Neural cell (in vitro differentiated cells): Measurements from ENCODE around the gene NRXN2. TPM values are rescaled to one million over a fixed set of nuclear protein-coding genes. Genes with fewer than 3 reads are reported as not detected.

ENCODE experiments used
- H2AFZ ChIP-seq: fragments of 200-600, 300-800 bp; sonication (generic), shearing (Covaris generic); 2 replicates; pipeline ENCODE4 v1.6.0; 2014; ENCODE audit warnings: low read depth, mild to moderate bottlenecking, antibody characterized with exemption, low read length, moderate library complexity
- H3F3A ChIP-seq: fragments of 200-600 bp; shearing (Covaris generic); 2 replicates; pipeline ENCODE4 v1.6.1; 2016; ENCODE audit warnings: mild to moderate bottlenecking, moderate library complexity, mixed read lengths, antibody characterized with exemption, low read length; ENCODE audit not compliant: insufficient read depth, poor library complexity, severe bottlenecking
- H3K27ac ChIP-seq: fragments of 200-600, 300-800 bp; sonication (generic), shearing (Covaris generic); 2 replicates; pipeline ENCODE4 v1.5.1; 2014; ENCODE audit warnings: mild to moderate bottlenecking, low read length, moderate library complexity
- H3K27me3 ChIP-seq: fragments of 300-800, 200-600 bp; sonication (generic), shearing (Covaris generic); 2 replicates; pipeline ENCODE4 v1.6.0; 2014; ENCODE audit warnings: mild to moderate bottlenecking, low read depth, low read length, moderate library complexity; ENCODE audit not compliant: insufficient read depth
- H3K36me3 ChIP-seq: fragments of 300-800, 200-600 bp; sonication (generic), shearing (Covaris generic); 2 replicates; pipeline ENCODE4 v1.5.1; 2014; ENCODE audit warnings: mild to moderate bottlenecking, antibody characterized with exemption, low read length, moderate library complexity; ENCODE audit not compliant: insufficient read depth
- H3K4me2 ChIP-seq: fragments of 300-800, 200-600 bp; sonication (generic), shearing (Covaris generic); 2 replicates; pipeline ENCODE4 v1.6.0; 2014; ENCODE audit warnings: mild to moderate bottlenecking, low read length
- H3K4me3 ChIP-seq: fragments of 300-800, 200-600 bp; sonication (generic), shearing (Covaris generic); 2 replicates; pipeline ENCODE4 v1.5.1; 2014; ENCODE audit warnings: mild to moderate bottlenecking, low read length, moderate library complexity
- H3K79me2 ChIP-seq: fragments of 200-600 bp; shearing (Covaris generic); replicated peaks from 2 replicates; pipeline ENCODE4 v1.6.0; 2014; ENCODE audit warnings: mild to moderate bottlenecking, low read length, moderate library complexity; ENCODE audit not compliant: insufficient read depth
- H3K9ac ChIP-seq: fragments of 300-800, 200-600 bp; sonication (generic), shearing (Covaris generic); 2 replicates; pipeline ENCODE4 v1.6.1; 2016; ENCODE audit warnings: mild to moderate bottlenecking, low read length, mixed read lengths
- H3K9me2 ChIP-seq: fragments of 200-600 bp; shearing (Covaris generic); 2 replicates; pipeline ENCODE4 v1.6.1; 2016; ENCODE audit warnings: mild to moderate bottlenecking, low read length, mixed read lengths; ENCODE audit not compliant: insufficient read depth
- H3K9me3 ChIP-seq: fragments of 200-600, 300-800 bp; sonication (generic), shearing (Covaris generic); 2 replicates; pipeline ENCODE4 v1.6.1; 2016; ENCODE audit warnings: mild to moderate bottlenecking, mixed run types, low read length, moderate library complexity, mixed read lengths
- H4K20me1 ChIP-seq: fragments of 200-600 bp; shearing (Covaris generic); 2 replicates; pipeline ENCODE4 v1.6.1; 2016; ENCODE audit warnings: mild to moderate bottlenecking, mixed run types; ENCODE audit not compliant: insufficient read depth
- EP300 ChIP-seq: fragments of 450-650 bp; conservative IDR thresholded peaks from 2 replicates; pipeline ENCODE4 v1.6.1; 2014; ENCODE audit warnings: antibody characterized with exemption, mild to moderate bottlenecking, moderate library complexity; ENCODE audit not compliant: poor library complexity, severe bottlenecking
- EZH2 ChIP-seq: fragments of 200-600, 300-800 bp; shearing (Covaris generic), sonication (generic); IDR thresholded peaks from 2 replicates; pipeline ENCODE4 v1.6.1; 2014; ENCODE audit warnings: antibody characterized with exemption, low read length, borderline replicate concordance, mild to moderate bottlenecking; ENCODE audit not compliant: insufficient read depth, poor library complexity, severe bottlenecking
- MXI1 ChIP-seq: fragments of 450-650 bp; conservative IDR thresholded peaks from 2 replicates; pipeline ENCODE4 v1.6.1; 2014; ENCODE audit warnings: antibody characterized with exemption, mild to moderate bottlenecking; ENCODE audit not compliant: poor library complexity, severe bottlenecking
- polyA plus RNA-seq: library from polyadenylated mRNA; depleted of rRNA; stranded (reverse); fragments of >200 nt; gene quantifications from 2 replicates; pipeline ENCODE4 v1.2.3, GENCODE V29; 2014
- TF ChIP-seq, protein P1 (sequence below): IDR thresholded peaks from 2 replicates; pipeline ENCODE4 v1.6.1; 2012; ENCODE audit warnings: borderline replicate concordance
- TF ChIP-seq, protein P2 (sequence below): fragments of 450-650 bp; IDR thresholded peaks from 2 replicates; pipeline ENCODE4 v1.5.1; 2014; ENCODE audit warnings: antibody characterized with exemption, mild to moderate bottlenecking, moderate library complexity; ENCODE audit not compliant: poor library complexity, severe bottlenecking

The NRXN2 gene
- polyA plus RNA-seq, 1 donor from 2014 or later = 68.0 TPM

DNA sequence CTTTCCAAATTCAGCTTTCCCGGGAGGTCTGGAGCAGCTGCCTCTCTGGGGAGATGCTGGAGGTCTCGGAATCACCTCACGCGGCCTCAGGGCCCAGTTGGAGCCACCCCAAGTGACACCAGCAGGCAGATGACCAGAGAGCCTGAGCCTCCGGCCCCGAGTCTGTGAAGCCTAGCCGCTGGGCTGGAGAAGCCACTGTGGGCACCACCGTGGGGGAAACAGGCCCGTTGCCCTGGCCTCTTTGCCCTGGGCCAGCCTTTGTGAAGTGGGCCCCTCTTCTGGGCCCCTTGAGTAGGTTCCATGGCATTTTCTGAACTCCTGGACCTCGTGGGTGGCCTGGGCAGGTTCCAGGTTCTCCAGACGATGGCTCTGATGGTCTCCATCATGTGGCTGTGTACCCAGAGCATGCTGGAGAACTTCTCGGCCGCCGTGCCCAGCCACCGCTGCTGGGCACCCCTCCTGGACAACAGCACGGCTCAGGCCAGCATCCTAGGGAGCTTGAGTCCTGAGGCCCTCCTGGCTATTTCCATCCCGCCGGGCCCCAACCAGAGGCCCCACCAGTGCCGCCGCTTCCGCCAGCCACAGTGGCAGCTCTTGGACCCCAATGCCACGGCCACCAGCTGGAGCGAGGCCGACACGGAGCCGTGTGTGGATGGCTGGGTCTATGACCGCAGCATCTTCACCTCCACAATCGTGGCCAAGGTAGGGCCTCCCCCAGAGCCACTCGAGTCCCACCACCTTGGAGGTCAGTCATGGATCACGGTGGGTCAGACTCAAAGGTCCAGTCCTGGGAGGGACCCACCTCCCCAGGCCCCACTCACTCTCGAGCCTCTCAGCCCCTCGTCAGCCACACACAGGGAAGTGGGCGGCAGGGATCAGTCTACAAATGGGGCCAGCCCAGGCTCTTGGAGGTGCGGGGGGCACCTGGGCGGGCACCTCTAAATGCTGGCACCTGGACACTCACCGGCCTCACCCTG is 131.5 kb downstream of the NRXN2 start:
- Histone ChIP-seq H3K9me3 (no peaks in the 10 kb centered on the region), H3K9me2 (no peaks in the 10 kb centered on the region), H3K4me2 (no peak overlapping the region), H3K36me3 (no peaks in the 10 kb centered on the region), H4K20me1 (no peaks in the 10 kb centered on the region), H3K27ac (no peak overlapping the region), H3K9ac (no peak overlapping the region), H3F3A (no peaks in the 10 kb centered on the region), H3K79me2 (no peaks in the 10 kb centered on the region), H3K4me3 (no peak overlapping the region), H3K27me3 (no peaks in the 10 kb centered on the region), H2AFZ (no peak overlapping the region)
- TF ChIP-seq, protein P1, sequence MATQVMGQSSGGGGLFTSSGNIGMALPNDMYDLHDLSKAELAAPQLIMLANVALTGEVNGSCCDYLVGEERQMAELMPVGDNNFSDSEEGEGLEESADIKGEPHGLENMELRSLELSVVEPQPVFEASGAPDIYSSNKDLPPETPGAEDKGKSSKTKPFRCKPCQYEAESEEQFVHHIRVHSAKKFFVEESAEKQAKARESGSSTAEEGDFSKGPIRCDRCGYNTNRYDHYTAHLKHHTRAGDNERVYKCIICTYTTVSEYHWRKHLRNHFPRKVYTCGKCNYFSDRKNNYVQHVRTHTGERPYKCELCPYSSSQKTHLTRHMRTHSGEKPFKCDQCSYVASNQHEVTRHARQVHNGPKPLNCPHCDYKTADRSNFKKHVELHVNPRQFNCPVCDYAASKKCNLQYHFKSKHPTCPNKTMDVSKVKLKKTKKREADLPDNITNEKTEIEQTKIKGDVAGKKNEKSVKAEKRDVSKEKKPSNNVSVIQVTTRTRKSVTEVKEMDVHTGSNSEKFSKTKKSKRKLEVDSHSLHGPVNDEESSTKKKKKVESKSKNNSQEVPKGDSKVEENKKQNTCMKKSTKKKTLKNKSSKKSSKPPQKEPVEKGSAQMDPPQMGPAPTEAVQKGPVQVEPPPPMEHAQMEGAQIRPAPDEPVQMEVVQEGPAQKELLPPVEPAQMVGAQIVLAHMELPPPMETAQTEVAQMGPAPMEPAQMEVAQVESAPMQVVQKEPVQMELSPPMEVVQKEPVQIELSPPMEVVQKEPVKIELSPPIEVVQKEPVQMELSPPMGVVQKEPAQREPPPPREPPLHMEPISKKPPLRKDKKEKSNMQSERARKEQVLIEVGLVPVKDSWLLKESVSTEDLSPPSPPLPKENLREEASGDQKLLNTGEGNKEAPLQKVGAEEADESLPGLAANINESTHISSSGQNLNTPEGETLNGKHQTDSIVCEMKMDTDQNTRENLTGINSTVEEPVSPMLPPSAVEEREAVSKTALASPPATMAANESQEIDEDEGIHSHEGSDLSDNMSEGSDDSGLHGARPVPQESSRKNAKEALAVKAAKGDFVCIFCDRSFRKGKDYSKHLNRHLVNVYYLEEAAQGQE = no peak

DNA sequence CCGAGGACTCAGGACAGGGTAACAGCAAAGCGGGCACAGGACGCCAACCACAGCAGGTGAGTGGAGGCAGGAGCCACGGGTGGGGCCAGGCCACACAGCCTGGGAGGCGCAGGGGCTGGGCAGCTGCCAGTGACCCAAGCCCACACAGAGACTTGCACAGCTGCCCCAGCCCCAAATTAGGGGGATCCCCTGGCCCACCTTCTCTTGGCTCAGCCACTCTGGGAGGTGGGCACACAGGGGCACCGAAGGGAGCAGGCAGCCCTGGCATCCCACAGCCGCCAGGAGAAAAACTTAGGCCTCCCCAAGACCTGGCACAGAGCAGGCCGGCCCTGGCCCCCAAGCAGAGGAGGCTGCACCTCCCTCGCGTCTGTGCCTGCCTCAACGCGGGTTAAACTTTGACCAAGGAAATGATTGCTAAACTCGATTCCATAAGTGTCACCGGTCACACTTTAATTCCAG is 132.2 kb downstream of the NRXN2 start, which contains the start of gene SLC22A12:
Gene SLC22A12 (plus strand): TSS at position 458 of the 459 bp plus-strand sequence. CDS start 337 bp downstream, outside the sequence.
- H3K36me3 ChIP-seq = no peaks in the 10 kb centered on the region
- no peak within 1 kb of the TSS for H3K4me3 ChIP-seq
- H3K79me2 ChIP-seq = no peaks in the 10 kb centered on the region
- no peak within 1 kb of the TSS for H3K4me2 ChIP-seq
- H3K27me3 ChIP-seq = no peaks in the 10 kb centered on the region
- H3K9ac ChIP-seq = no peak within 1 kb of the TSS
- no peak within 1 kb of the TSS for H2AFZ ChIP-seq
- no peak within 1 kb of the TSS for H3K27ac ChIP-seq
- H3F3A ChIP-seq = no peaks in the 10 kb centered on the region
- TF ChIP-seq MXI1 = no peak
- no peaks in the 10 kb centered on the region for H4K20me1 ChIP-seq
- H3K9me3 ChIP-seq = no peaks in the 10 kb centered on the region
- no peaks in the 10 kb centered on the region for H3K9me2 ChIP-seq

DNA sequence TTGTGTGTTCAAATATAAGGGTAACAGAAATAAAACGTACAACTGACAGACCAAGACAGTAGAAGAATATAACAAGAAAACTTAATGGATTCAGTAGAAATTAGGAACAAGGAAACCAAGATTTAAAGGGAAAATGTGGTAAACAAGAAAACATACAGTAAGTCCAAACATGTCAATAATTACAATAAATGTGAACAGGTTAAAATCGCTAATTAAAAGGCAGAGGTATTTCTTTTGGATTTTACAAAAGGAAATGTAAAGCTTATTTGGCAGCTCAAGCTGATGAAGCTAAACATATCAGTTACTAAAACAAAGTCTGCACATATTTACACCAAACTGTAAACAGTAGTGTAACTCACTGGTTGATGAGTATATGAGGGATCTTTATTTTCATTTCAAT is 134.3 kb downstream of the NRXN2 start:
- Histone ChIP-seq H2AFZ (no peak overlapping the region), H3K9me3 (no peaks in the 10 kb centered on the region), H3K27ac (no peak overlapping the region), H3K27me3 (no peaks in the 10 kb centered on the region), H3K79me2 (no peaks in the 10 kb centered on the region), H3K4me2 (no peak overlapping the region), H3K9ac (no peak overlapping the region), H3F3A (no peaks in the 10 kb centered on the region), H3K36me3 (no peaks in the 10 kb centered on the region), H3K9me2 (no peaks in the 10 kb centered on the region), H4K20me1 (no peaks in the 10 kb centered on the region), H3K4me3 (no peak overlapping the region)
- TF ChIP-seq EZH2 = no peak
- TF ChIP-seq EP300 = no peak
- TF ChIP-seq, protein P2, sequence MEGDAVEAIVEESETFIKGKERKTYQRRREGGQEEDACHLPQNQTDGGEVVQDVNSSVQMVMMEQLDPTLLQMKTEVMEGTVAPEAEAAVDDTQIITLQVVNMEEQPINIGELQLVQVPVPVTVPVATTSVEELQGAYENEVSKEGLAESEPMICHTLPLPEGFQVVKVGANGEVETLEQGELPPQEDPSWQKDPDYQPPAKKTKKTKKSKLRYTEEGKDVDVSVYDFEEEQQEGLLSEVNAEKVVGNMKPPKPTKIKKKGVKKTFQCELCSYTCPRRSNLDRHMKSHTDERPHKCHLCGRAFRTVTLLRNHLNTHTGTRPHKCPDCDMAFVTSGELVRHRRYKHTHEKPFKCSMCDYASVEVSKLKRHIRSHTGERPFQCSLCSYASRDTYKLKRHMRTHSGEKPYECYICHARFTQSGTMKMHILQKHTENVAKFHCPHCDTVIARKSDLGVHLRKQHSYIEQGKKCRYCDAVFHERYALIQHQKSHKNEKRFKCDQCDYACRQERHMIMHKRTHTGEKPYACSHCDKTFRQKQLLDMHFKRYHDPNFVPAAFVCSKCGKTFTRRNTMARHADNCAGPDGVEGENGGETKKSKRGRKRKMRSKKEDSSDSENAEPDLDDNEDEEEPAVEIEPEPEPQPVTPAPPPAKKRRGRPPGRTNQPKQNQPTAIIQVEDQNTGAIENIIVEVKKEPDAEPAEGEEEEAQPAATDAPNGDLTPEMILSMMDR = no peak
